ENCODE data around the gene PLBD2. TPM values are rescaled to one million over a fixed set of nuclear protein-coding genes. Genes with fewer than 3 reads are reported as not detected.
A peak's percentile ranks its signal among the peaks of the same experiment; 100 is the strongest.

PLBD2 gene
- total and polyA plus RNA-seq, 9 of the 15 experiments (the other 6 are each of a cell fraction or from before 2014, with no cell fraction given), result 2.4 to 37.4 (median 6.0) TPM

- TF ChIP-seq NUFIP1 (IDR thresholded peaks at IDR 0.05; ENCODE audit: partially characterized antibody), result no peak
- TF ChIP-seq RFX7 (CRISPR knock-in tag; IDR thresholded peaks at IDR 0.05), result no peak
- no peak for TF ChIP-seq NFXL1 (CRISPR knock-in tag; IDR thresholded peaks at IDR 0.05)
- TF ChIP-seq NR3C1 (CRISPR knock-in tag; IDR thresholded peaks at IDR 0.05), result no peak
- no peak for TF ChIP-seq ZC3H8 (IDR thresholded peaks at IDR 0.05)
- TF ChIP-seq RAD21 (CRISPR knock-in tag; conservative IDR thresholded peaks at IDR 0.05 in 1 of 2, IDR thresholded peaks at IDR 0.05 in 1 of 2), result no peak
- TF ChIP-seq SIN3A (IDR thresholded peaks at IDR 0.05; ENCODE audit: borderline replicate concordance in 2 of 2, control insufficient read depth in 1 of 2, low read depth in 2 of 2, low read length in 2 of 2), result no peak
- TF ChIP-seq, protein P1, sequence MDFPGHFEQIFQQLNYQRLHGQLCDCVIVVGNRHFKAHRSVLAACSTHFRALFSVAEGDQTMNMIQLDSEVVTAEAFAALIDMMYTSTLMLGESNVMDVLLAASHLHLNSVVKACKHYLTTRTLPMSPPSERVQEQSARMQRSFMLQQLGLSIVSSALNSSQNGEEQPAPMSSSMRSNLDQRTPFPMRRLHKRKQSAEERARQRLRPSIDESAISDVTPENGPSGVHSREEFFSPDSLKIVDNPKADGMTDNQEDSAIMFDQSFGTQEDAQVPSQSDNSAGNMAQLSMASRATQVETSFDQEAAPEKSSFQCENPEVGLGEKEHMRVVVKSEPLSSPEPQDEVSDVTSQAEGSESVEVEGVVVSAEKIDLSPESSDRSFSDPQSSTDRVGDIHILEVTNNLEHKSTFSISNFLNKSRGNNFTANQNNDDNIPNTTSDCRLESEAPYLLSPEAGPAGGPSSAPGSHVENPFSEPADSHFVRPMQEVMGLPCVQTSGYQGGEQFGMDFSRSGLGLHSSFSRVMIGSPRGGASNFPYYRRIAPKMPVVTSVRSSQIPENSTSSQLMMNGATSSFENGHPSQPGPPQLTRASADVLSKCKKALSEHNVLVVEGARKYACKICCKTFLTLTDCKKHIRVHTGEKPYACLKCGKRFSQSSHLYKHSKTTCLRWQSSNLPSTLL (IDR thresholded peaks at IDR 0.05), result no peak
- TF ChIP-seq CHD7 (IDR thresholded peaks at IDR 0.05; ENCODE audit: low read depth, low read length), result no peak
- TF ChIP-seq SP2 (IDR thresholded peaks at IDR 0.05; ENCODE audit: extremely low read depth, low read depth, low read length, poor library complexity, severe bottlenecking), result no peak
- no peak for TF ChIP-seq KDM5B (IDR thresholded peaks at IDR 0.05; ENCODE audit: insufficient replicate concordance, low read depth, low read length)
- TF ChIP-seq ETV1 (tag; conservative IDR thresholded peaks at IDR 0.05; ENCODE audit: low read depth), result no peak
- peak; percentile 64 for TF ChIP-seq USF2 (CRISPR knock-in tag; IDR thresholded peaks at IDR 0.05)
- no peak for TF ChIP-seq HDAC8 (tag; IDR thresholded peaks at IDR 0.05)
Observed at GRCh38 chr12:113392988-113393579, 34.7 kb downstream of the PLBD2 start (continued).

Measured in K562 (cell line).